DMS153 (cell line): ENCODE results near the gene ERBB4.
"Not testable (repeated sequence)": the region's sequence is repeated elsewhere in the genome, so short reads cannot be mapped to it uniquely, and the experiment has no call there.

Experiments
- DNase-seq: peaks from one replicate; lab custom pipeline; 2025; lab: John Stamatoyannopoulos, UW

Gene ERBB4

DNA sequence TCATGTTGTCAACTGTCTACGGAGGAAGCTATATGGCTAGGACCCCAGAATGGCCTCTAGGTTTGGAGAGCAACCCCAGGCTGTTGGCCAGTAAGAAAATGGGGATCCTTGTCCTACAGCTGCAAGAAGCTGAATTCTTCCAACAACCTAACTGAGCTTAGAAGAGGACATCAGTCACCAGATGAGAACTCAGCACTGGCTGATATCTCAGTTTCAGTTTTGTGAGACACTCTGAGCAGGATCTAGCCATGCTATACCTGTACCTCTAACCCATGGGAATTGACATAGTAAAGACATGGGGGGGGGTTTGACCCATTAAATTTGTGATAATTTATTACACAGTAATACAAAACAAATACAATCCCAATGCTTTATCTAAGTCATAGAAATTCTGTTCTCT, 312.5 kb downstream of the ERBB4 start:
- DNase-seq = no peak

DNA sequence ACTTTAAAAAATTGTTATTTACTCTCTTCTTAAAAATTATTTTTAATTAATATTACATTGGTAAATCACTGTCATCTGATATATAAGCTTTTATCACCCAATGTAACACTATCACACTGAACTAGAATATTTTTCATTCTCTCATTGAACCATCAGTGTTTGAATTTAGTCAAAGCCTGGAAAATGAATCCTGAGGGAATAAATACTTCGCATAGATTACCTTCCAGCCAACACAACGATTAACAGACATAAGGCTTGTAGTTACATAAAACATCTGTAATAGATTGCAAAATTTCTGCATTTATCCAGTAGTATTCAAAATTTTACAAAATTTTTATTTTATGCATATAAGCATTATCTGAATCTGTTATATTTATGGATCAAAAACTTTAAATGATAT, 314.9 kb downstream of the ERBB4 start:
- DNase-seq = no peak

DNA sequence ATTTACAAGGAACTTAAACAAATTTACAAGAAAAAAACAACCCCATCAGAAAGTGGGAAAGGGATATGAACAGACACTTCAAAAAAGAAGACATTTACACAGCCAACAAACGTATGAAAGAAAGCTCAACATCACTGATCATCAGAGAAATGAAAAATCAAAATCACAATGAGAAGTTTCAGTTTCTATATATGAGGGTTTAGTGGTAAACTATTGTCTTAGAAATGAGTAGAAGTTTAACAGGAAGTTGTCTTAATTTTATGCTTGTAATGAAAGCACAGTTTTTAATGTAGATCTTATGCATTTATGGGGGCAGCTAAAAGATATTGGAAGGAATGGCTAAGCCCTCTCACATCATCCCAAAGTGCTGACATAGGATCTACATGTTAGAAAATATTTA, 325.4 kb downstream of the ERBB4 start:
- no peak for DNase-seq

DNA sequence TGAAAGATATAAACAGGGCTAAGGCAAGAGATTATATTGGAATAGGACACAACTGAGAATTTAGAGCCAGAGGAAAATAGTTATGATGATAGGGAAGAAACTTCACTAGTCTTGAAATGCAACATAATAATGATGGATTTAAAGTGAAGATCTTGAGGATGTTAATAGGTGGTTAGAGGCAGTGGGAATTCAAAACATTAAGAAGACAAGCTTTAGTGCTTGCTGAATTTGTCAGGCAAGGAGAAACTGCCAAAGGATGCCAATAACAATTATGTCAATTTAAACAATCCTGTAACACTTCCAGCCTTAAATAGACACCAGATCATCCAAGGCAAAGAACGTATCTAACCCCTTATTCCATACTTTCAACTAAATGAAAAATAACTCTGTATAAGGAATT, 330.1 kb downstream of the ERBB4 start:
- no peak for DNase-seq

- DNase-seq = no peak
Measured at GRCh38 chr2:212197776-212198175, 340.8 kb downstream of the ERBB4 start.

DNA sequence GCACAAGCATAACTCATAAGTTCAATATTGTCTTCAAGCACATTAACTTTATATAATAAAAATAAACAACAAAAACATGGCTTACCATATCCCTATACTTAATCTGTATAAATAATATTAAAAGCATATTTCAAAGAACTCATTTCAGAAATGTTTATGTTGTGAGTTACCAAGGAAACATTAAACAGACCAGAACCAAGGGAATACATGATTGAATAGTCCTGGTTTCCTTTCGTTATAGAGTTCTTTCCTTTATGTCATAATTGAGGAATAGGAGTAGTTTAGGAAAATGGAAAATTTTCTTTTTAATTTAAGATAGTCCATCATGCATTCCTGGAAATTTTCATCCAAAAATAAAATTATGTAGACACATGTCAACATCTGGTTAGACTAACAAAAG, 343.0 kb downstream of the ERBB4 start:
- no peak for DNase-seq

DNA sequence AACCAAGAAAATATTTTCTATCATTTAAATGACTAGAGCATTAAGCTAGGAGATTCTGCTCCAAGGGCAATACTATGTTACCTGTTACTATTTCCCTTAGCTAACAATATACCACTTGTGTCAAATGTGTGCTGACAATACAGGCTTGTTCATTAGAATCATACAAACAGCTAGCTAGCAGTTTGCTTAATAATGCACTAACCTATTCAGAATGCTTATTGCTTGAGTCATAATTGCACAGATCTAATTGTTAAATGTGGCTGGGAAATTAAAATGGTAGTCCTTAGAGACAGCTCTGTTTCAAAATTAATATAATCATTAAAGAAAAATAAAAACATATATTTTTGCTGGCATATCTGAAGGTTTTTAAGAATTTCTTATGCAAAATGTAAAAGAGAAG, 344.2 kb downstream of the ERBB4 start:
- DNase-seq = no peak

GRCh38 chr2:212193803-212194202, 344.8 kb downstream of the ERBB4 start:
- DNase-seq = no peak

DNA sequence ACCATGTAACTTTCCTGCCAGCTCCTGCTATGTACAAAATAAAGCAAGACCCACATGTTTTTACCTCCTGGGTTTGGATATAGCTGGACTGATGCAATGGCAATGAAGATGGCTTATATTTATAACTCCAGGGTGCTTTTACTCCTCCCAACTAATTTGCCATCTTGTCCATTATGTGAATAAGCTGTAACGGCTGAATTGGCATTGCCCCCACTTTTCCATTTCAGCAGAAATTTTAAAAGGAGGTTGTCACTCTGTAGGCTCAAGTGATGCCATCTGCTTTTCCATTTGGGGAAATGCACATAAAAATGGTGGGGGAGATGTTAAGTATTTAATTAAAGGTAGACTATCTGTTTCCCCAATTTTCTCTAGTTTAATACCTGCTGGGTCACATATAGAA, 345.5 kb downstream of the ERBB4 start:
- no peak for DNase-seq

DNA sequence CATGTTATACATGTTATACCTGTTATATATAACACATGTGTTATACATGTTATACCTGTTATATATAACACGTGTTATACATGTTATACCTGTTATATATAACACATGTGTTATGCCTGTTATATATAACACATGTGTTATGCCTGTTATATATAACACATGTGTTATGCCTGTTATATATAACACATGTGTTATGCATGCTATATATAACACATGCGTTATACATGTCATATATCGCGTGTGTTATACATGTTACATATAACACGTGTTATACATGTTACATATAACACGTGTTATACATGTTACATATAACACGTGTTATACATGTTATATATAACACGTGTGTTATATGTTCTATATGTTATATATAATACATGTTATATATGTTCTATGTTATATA, 347.2 kb downstream of the ERBB4 start:
- not testable (repeated sequence) for DNase-seq

DNA sequence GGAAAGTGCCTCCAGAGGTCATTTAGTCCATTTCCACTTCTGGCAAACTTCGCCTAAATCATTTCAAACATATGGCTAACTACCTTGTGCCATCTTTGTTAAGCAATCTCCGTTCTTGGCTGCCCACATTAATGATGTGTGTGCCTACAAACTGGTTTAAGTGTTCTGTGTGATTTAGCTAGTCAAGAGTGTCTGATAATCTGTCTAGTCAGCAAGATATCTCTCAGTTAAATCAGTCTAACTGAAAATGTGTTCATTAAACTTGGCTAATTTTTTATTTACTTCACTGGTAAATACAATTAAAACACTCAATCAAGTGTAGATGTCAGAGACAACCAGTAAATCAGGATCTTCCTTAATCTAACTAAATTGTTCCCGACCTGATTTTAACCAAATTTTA, 352.4 kb downstream of the ERBB4 start:
- DNase-seq = no peak

- no peak for DNase-seq
Measured at GRCh38 chr2:212181646-212182045, 357.0 kb downstream of the ERBB4 start.

DNA sequence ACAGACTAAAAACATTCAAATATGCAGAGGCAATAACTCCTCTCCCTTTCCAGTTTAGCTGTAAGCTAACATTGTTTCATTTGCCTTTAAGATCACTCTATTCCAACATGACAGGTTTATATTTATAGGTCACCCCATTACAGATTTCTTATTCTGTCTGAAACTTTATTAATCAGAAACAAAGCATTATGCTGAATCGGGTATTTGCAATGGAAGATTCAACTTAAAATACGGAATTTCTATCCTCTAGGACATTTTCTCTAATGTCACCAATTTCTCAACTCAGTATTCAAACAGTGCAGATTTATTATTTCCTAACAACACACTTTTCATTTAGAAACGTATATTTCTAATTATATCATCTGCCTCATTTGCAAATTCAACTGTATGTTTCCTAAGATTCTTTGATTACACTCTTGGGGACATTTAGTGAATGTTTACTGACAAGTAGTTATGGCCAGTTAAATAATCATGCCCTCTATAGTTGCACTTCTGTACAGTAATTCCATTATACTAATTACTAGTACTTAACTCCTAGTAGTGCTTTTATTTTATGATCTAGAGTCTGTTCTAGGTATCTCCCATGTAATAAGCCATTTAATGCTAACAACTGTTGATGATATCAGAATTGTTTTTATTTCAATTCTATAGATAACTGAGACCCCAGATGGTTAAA, 358.1 kb downstream of the ERBB4 start:
- no peak for DNase-seq

DNA sequence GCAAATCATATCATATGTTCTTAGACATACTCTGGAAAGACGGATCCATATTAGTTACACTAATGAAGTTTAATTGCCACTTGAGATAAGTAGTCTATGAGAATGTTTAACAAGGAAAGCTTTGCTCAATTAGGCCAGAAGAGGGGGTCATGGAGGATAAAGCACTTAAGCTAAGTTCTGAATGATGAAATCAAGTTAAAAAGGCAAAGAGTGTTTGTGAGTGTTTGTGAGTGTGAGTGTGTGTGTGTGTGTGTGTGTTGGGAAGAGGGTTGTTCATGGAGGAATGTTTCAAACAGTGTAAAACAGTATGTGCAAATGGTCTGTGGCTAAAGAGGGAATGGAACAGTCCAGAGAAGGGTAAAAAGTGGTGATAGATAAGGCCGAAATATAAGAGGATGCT, 360.9 kb downstream of the ERBB4 start:
- no peak for DNase-seq

- no peak for DNase-seq
Measured at GRCh38 chr2:212176151-212176550, 362.5 kb downstream of the ERBB4 start.

GRCh38 chr2:212173756-212174510, 364.7 kb downstream of the ERBB4 start:
- DNase-seq = no peak

DNA sequence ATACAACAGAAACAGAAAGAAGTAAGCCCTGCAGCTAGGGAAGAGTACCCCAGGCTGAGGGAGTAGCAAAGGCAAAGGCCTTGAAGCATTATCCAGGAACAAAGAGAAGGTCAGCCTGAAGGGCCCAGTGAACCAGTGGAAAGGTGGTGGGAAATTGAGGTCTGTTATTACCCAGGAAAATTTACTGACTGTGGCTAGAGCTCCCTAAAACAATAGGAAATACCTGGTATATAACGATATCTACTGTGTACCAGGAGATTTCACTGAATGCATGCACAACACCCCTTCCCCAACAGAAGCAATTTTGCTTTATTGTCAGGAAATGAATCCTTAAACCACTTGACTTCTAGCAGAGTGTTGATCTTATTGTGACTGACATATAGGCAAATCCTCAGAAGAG, 365.3 kb downstream of the ERBB4 start:
- DNase-seq = no peak

- DNase-seq = no peak
Measured at GRCh38 chr2:212170382-212170781, 368.2 kb downstream of the ERBB4 start.

- no peak for DNase-seq
Measured at GRCh38 chr2:212158081-212158480, 380.5 kb downstream of the ERBB4 start.

DNA sequence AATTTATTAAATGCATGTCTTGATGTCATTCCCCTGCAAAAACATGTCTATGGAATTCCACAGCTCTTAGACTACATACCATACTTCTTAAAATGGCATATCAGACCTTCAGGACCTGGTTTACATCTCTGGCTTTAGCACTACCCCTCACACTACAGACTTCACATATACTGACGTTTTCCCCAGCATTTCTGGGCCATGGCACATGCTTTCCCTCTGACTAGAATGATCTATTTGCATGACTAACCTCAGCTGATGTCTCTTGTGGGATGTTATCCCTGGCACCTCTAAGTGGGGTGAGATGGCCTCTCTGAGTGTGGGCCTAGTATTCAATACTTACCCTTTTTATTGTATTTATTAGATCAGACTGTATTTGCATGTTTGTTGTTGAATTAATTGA, 381.6 kb downstream of the ERBB4 start:
- no peak for DNase-seq

- DNase-seq = no peak
Measured at GRCh38 chr2:212156088-212156487, 382.5 kb downstream of the ERBB4 start.

GRCh38 chr2:212154477-212154878, 384.1 kb downstream of the ERBB4 start:
- peak; percentile 92 for DNase-seq

DNA sequence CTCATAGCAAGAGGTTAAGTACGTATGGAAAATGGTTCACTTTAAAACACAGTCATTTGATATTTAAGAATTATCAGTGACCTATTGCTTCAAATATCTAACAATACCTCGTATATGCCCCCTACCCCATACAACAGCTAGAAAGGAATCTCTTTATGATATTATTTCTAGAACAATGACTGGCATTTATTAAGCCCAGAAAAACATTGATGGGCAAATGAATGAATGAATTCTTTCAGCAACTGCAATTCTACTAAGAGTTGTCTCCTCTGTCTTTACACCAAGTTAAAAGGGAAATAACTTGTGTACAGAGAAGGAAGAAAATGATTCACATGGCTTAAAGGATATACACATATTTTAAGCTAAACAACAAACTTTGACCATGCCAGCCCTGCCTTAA, 384.7 kb downstream of the ERBB4 start:
- no peak for DNase-seq
